Mesenchymal stem cell (in vitro differentiated cells and primary cell): ENCODE measurements around the gene CAMSAP3.
A peak's percentile ranks its signal among the peaks of the same experiment; 100 is the strongest.

ENCODE experiments used
- DNase-seq: peaks from one replicate; pipeline ENCODE4 v3.0.0-alpha.2; 2013
- H2AFZ ChIP-seq: one replicate; pipeline ENCODE4 v1.6.1; 2013; ENCODE audit warnings: low read depth, mild to moderate bottlenecking, control low read depth, inconsistent platforms, low read length, moderate library complexity
- H2AK5ac ChIP-seq: 2 replicates; pipeline ENCODE4 v1.6.1; 2013; ENCODE audit warnings: low read length, moderate library complexity, mild to moderate bottlenecking, inconsistent platforms; ENCODE audit not compliant: severe bottlenecking
- H2BK120ac ChIP-seq: one replicate; pipeline ENCODE4 v1.6.1; 2013; ENCODE audit warnings: low read depth, mild to moderate bottlenecking, inconsistent platforms, low read length, moderate library complexity
- H2BK12ac ChIP-seq, 2 experiments: one replicate each; pipeline ENCODE4 v1.6.1; 2013; ENCODE audit warnings: inconsistent platforms in 2 of 2, low read length in 2 of 2, mild to moderate bottlenecking in 2 of 2, moderate library complexity in 2 of 2, control low read depth in 1 of 2
- H2BK15ac ChIP-seq: one replicate; pipeline ENCODE4 v1.6.1; 2013; ENCODE audit warnings: mild to moderate bottlenecking, low read depth, inconsistent platforms; ENCODE audit not compliant: poor library complexity, severe bottlenecking
- H2BK5ac ChIP-seq: 2 replicates; pipeline ENCODE4 v1.6.1; 2013; ENCODE audit warnings: low read depth, mild to moderate bottlenecking, low read length, control low read depth, inconsistent platforms; ENCODE audit not compliant: poor library complexity, severe bottlenecking
- H3K14ac ChIP-seq, 2 experiments: one replicate each; pipeline ENCODE4 v1.6.1; 2013; ENCODE audit warnings: inconsistent platforms in 2 of 2, low read length in 2 of 2, control low read depth in 1 of 2, mild to moderate bottlenecking in 1 of 2, moderate library complexity in 1 of 2
- H3K18ac ChIP-seq, 2 experiments: one replicate each; pipeline ENCODE4 v1.6.1; 2013; ENCODE audit warnings: inconsistent platforms in 2 of 2, low read length in 2 of 2, control low read depth in 1 of 2, low read depth in 1 of 2, mild to moderate bottlenecking in 1 of 2
- H3K23ac ChIP-seq, 2 experiments: one replicate each; pipeline ENCODE4 v1.6.1; 2013; ENCODE audit warnings: inconsistent platforms in 2 of 2, low read length in 2 of 2, mild to moderate bottlenecking in 2 of 2, moderate library complexity in 2 of 2, control low read depth in 1 of 2
- H3K27ac ChIP-seq: 2 replicates; pipeline ENCODE4 v1.5.1; 2013; ENCODE audit warnings: mild to moderate bottlenecking, moderate library complexity, low read length, control low read depth, inconsistent platforms; ENCODE audit not compliant: poor library complexity, severe bottlenecking
- H3K27me3 ChIP-seq, 2 experiments: 2 replicates each; pipeline versions ENCODE4 v1.6.1 to v1.7.0; 2013; ENCODE audit warnings: low read length in 2 of 2, mild to moderate bottlenecking in 2 of 2, moderate library complexity in 2 of 2, control low read depth in 1 of 2, inconsistent platforms in 1 of 2; ENCODE audit not compliant: control insufficient read depth in 1 of 2, insufficient read depth in 1 of 2
- H3K36me3 ChIP-seq, 2 experiments: 2 replicates each; pipeline versions ENCODE4 v1.6.1 to v1.7.0; 2013; ENCODE audit warnings: low read length in 2 of 2, control low read depth in 1 of 2, inconsistent platforms in 1 of 2, low read depth in 1 of 2, mild to moderate bottlenecking in 1 of 2; ENCODE audit not compliant: insufficient read depth in 2 of 2, control insufficient read depth in 1 of 2
- H3K4ac ChIP-seq, 2 experiments: one replicate each; pipeline ENCODE4 v1.6.1; 2013; ENCODE audit warnings: inconsistent platforms in 2 of 2, low read length in 2 of 2, mild to moderate bottlenecking in 2 of 2, moderate library complexity in 2 of 2, control low read depth in 1 of 2, low read depth in 1 of 2
- H3K4me1 ChIP-seq: 2 replicates; pipeline ENCODE4 v1.6.1; 2013; ENCODE audit warnings: low read depth, low read length, control low read depth; ENCODE audit not compliant: control insufficient read depth, insufficient read depth
- H3K4me2 ChIP-seq: 2 replicates; pipeline ENCODE4 v1.6.1; 2013; ENCODE audit warnings: low read length, mild to moderate bottlenecking, inconsistent platforms; ENCODE audit not compliant: poor library complexity, severe bottlenecking
- H3K4me3 ChIP-seq, 2 experiments: 2 replicates each; pipeline versions ENCODE4 v1.5.1 to v1.7.0; 2013; ENCODE audit warnings: low read length in 2 of 2, mild to moderate bottlenecking in 2 of 2, control low read depth in 1 of 2, low read depth in 1 of 2; ENCODE audit not compliant: insufficient read depth in 1 of 2
- H3K79me1 ChIP-seq: replicated peaks from 2 replicates; pipeline ENCODE4 v1.6.1; 2013; ENCODE audit warnings: mild to moderate bottlenecking, control low read depth, low read length, inconsistent platforms; ENCODE audit not compliant: poor library complexity, severe bottlenecking
- H3K9ac ChIP-seq: 2 replicates; pipeline ENCODE4 v1.7.0; 2013; ENCODE audit warnings: mild to moderate bottlenecking, low read length, moderate library complexity
- H3K9me3 ChIP-seq: 2 replicates; pipeline ENCODE4 v1.7.0; 2013; ENCODE audit warnings: mild to moderate bottlenecking, low read length; ENCODE audit not compliant: control insufficient read depth
- H4K8ac ChIP-seq: one replicate; pipeline ENCODE4 v1.6.1; 2013; ENCODE audit warnings: inconsistent platforms, mild to moderate bottlenecking, low read length, moderate library complexity
- H4K91ac ChIP-seq: one replicate; pipeline ENCODE4 v1.6.1; 2013; ENCODE audit warnings: mild to moderate bottlenecking, low read length, inconsistent platforms
- WGBS: methylation state at CpG from one replicate; pipeline ENCODE4 v1.1.7; 2013; ENCODE audit warnings: mixed read lengths; 5-methylcytosine and 5-hydroxymethylcytosine counted together

The CAMSAP3 gene

DNA sequence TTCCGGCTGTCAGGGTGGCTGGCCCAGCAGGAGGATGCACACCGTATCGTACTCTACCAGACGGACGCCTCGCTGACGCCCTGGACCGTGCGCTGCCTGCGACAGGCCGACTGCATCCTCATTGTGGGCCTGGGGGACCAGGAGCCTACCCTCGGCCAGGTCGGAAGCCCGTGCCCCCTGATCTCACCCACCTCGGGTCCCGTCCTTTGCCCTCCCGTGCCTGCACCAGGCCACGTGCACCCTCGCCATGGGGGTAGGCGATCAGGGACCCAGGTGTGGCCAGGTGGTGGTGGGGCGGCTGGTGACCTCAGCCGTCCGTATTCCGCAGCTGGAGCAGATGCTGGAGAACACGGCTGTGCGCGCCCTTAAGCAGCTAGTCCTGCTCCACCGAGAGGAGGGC, 41.1 kb upstream of the CAMSAP3 start:
- H3K4me1 ChIP-seq: peaks cover 6% of the 10 kb centered on the region
- H3K79me1 ChIP-seq: peaks cover 27% of the 10 kb centered on the region
- no peak overlapping the region for H3K18ac ChIP-seq
- H3K27me3 ChIP-seq: no peaks in the 10 kb centered on the region
- no peak overlapping the region for H3K23ac ChIP-seq
- H2AFZ ChIP-seq: no peak overlapping the region
- H2BK15ac ChIP-seq: no peak overlapping the region
- H3K4ac ChIP-seq: no peak overlapping the region
- DNase-seq: no peak
- WGBS: 89% methylated on average over 28 of the region's 28 CpGs
- no peak overlapping the region for H3K27ac ChIP-seq
- no peak overlapping the region for H2BK5ac ChIP-seq
- H3K9me3 ChIP-seq: no peaks in the 10 kb centered on the region
- no peak overlapping the region for H2BK12ac ChIP-seq
- H3K4me2 ChIP-seq: no peak overlapping the region
- H3K4me3 ChIP-seq: no peak overlapping the region
- H3K14ac ChIP-seq: no peak overlapping the region
- no peak overlapping the region for H3K9ac ChIP-seq
- H2AK5ac ChIP-seq: no peak overlapping the region
- H3K36me3 ChIP-seq: peaks cover 81 to 91% of the 10 kb centered on the region in 2 experiments
- no peak overlapping the region for H4K91ac ChIP-seq
- no peak overlapping the region for H2BK120ac ChIP-seq
- no peak overlapping the region for H4K8ac ChIP-seq

DNA sequence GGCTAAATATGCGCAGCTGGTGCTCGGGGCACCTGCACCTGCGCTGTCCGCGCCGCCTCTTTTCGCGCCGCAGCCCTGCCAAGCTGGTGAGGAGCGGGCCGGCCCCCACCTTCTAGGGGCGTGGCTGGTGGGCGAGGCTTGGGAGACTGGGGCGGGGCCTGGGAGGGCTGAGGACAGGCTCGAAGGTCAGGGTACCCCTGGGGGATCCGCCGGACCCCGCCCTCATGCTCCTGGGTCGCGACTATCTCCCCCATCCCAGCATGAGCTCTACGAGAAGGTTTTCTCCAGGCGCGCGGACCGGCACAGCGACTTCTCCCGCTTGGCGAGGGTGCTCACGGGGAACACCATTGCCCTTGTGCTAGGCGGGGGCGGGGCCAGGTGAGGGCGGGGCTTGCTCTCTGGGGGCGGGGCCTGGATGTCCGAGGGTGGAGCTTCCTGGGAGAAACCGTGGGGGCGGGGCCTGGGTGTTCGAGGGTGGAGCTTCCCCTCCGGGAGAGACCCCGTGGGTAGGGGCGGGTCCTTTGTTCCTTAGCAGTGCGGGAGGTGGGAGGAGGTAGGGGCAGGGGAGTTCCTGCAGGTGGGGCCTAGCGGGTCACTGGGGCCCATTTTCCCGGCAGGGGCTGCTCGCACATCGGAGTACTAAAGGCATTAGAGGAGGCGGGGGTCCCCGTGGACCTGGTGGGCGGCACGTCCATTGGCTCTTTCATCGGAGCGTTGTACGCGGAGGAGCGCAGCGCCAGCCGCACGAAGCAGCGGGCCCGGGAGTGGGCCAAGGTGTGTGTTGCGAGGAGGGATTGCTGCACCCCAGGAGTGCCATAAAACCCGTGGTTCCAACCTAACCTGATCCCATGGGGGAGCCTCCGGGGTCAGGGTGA, 40.4 kb upstream of the CAMSAP3 start:
- Histone ChIP-seq H2AK5ac (no peak overlapping the region), H2BK120ac (no peak overlapping the region), H2AFZ (no peak overlapping the region), H2BK12ac (no peak overlapping the region), H3K9ac (no peak overlapping the region), H4K8ac (peak overlapping the region; percentile 15), H3K36me3 (peaks cover 79 to 88% of the 10 kb centered on the region in 2 experiments), H4K91ac (no peak overlapping the region), H3K27ac (no peak overlapping the region), H3K18ac (no peak overlapping the region), H3K27me3 (no peaks in the 10 kb centered on the region), H3K9me3 (no peaks in the 10 kb centered on the region), H3K14ac (no peak overlapping the region), H3K23ac (no peak overlapping the region), H3K4ac (no peak overlapping the region), H3K4me3 (no peak overlapping the region), H2BK5ac (no peak overlapping the region), H3K79me1 (peaks cover 26% of the 10 kb centered on the region), H3K4me1 (peaks cover 6% of the 10 kb centered on the region), H2BK15ac (no peak overlapping the region), H3K4me2 (no peak overlapping the region)
- DNase-seq: no peak
- 83% methylated on average over 59 of the region's 62 CpGs for WGBS

DNA sequence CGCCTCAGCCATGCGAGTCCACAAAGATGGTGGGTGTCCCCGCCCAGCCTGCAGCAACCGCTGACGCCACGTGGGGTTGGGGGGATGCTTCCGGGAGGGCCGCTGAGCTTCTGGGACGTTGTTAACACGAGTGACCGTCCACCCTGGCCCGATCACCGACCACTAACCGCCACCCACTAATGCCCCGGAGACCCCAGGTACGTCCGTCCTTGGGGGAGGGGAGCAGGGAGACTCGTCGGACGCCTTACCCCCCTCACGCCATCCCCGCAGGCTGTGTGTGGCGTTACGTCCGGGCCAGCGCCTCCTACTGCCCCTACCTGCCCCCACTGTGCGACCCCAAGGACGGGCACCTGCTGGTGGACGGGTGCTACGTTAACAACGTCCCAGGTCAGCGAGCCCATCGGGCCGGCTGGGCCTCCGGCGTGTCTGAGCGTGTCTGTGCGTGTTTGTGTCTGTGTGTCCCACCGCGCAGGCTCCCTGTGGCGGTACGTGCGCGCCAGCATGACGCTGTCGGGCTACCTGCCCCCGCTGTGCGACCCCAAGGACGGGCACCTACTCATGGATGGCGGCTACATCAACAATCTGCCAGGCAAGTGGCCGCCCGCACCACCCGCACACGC, 38.9 kb upstream of the CAMSAP3 start:
- Histone ChIP-seq H3K36me3 (peaks cover 80 to 89% of the 10 kb centered on the region in 2 experiments), H3K23ac (no peak overlapping the region), H3K27me3 (no peaks in the 10 kb centered on the region), H3K9me3 (no peaks in the 10 kb centered on the region), H2AFZ (no peak overlapping the region), H2BK15ac (no peak overlapping the region), H4K8ac (no peak overlapping the region), H3K4ac (no peak overlapping the region), H2AK5ac (no peak overlapping the region), H2BK120ac (no peak overlapping the region), H4K91ac (no peak overlapping the region), H2BK5ac (no peak overlapping the region), H3K4me1 (no peaks in the 10 kb centered on the region), H3K9ac (no peak overlapping the region), H3K4me2 (no peak overlapping the region), H3K14ac (no peak overlapping the region), H3K27ac (no peak overlapping the region), H3K4me3 (no peak overlapping the region), H3K18ac (no peak overlapping the region), H2BK12ac (no peak overlapping the region), H3K79me1 (peaks cover 21% of the 10 kb centered on the region)
- no peak for DNase-seq
- 98% methylated on average over 54 of the region's 54 CpGs for WGBS

DNA sequence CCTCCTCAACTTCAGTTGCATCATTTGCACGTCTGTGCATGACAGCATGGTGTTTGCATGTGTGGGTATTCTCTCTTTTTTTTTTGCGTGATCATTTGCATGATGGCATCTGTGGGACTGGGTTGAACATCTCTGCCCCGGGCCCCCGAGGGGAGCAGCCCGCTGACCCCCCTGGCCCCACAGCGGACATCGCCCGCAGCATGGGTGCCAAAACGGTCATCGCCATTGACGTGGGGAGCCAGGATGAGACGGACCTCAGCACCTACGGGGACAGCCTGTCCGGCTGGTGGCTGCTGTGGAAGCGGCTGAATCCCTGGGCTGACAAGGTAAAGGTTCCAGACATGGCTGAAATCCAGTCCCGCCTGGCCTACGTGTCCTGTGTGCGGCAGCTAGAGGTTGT, 37.0 kb upstream of the CAMSAP3 start:
- Histone ChIP-seq H4K91ac (no peak overlapping the region), H3K36me3 (peaks cover 73 to 86% of the 10 kb centered on the region in 2 experiments), H3K27me3 (no peaks in the 10 kb centered on the region), H3K4me3 (no peak overlapping the region), H3K9me3 (no peaks in the 10 kb centered on the region), H2BK120ac (no peak overlapping the region), H2BK15ac (no peak overlapping the region), H2AFZ (no peak overlapping the region), H3K79me1 (peaks cover 14% of the 10 kb centered on the region), H3K4me1 (no peaks in the 10 kb centered on the region), H2BK12ac (no peak overlapping the region), H3K27ac (no peak overlapping the region), H3K23ac (no peak overlapping the region), H2AK5ac (no peak overlapping the region), H3K4me2 (no peak overlapping the region), H2BK5ac (no peak overlapping the region), H3K9ac (no peak overlapping the region), H3K4ac (no peak overlapping the region), H4K8ac (no peak overlapping the region), H3K18ac (no peak overlapping the region), H3K14ac (no peak overlapping the region)
- no peak for DNase-seq
- WGBS: 90% methylated on average over 18 of the region's 18 CpGs
